ENCODE results near the gene SLC27A3. TPM values are rescaled to one million over a fixed set of nuclear protein-coding genes. Genes with fewer than 3 reads are reported as not detected.

The SLC27A3 gene
- total RNA-seq, 1 donor from 2014 or later = 27.6 TPM

GRCh38 chr1:153799566-153800465 lies 24.6 kb downstream of the SLC27A3 start:
- DNase-seq = no peak

GRCh38 chr1:153800516-153800915 lies 25.3 kb downstream of the SLC27A3 start:
- DNase-seq = no peak

GRCh38 chr1:153801028-153801625 lies 25.9 kb downstream of the SLC27A3 start:
- DNase-seq = no peak

- no peak for DNase-seq
Observed at GRCh38 chr1:153801786-153802697, 26.8 kb downstream of the SLC27A3 start.

GRCh38 chr1:153803470-153804056 lies 28.4 kb downstream of the SLC27A3 start:
- peak; percentile 32 for DNase-seq

GRCh38 chr1:153804112-153804511 lies 28.9 kb downstream of the SLC27A3 start:
- DNase-seq = no peak

- peak; percentile 40 for DNase-seq
Observed at GRCh38 chr1:153805042-153805745, 30.0 kb downstream of the SLC27A3 start.

GRCh38 chr1:153805886-153806719 lies 30.9 kb downstream of the SLC27A3 start:
- DNase-seq = no peak

GRCh38 chr1:153816283-153816889 lies 41.2 kb downstream of the SLC27A3 start:
- no peak for DNase-seq

- DNase-seq = no peak
Observed at GRCh38 chr1:153818876-153819275, 43.7 kb downstream of the SLC27A3 start.

- DNase-seq = no peak
Observed at GRCh38 chr1:153827168-153827964, 52.2 kb downstream of the SLC27A3 start.

Other genes starting within 250 kb of the SLC27A3 start
- gene S100A6, start 239.4 kb upstream of the SLC27A3 start, total RNA-seq = 239 and 342 TPM in 2 replicates
- gene S100A5, start 234.5 kb upstream of the SLC27A3 start, total RNA-seq = not detected in 2 replicates
- 7.1 and 22.6 TPM in 2 replicates for gene S100A4, start 229.6 kb upstream of the SLC27A3 start, total RNA-seq
- gene S100A3, start 226.1 kb upstream of the SLC27A3 start, total RNA-seq = 1.3 and 1.4 TPM in 2 replicates
- gene S100A2, start 209.6 kb upstream of the SLC27A3 start, total RNA-seq = 0.51 and 0.98 TPM in 2 replicates
- 581 and 601 TPM in 2 replicates for gene S100A16, start 162.3 kb upstream of the SLC27A3 start, total RNA-seq
- 0.42 and 0.68 TPM in 2 replicates for gene S100A14, start 159.1 kb upstream of the SLC27A3 start, total RNA-seq
- gene S100A13, start 147.9 kb upstream of the SLC27A3 start, total RNA-seq = 39.0 and 91.7 TPM in 2 replicates
- gene S100A1, start 147.0 kb upstream of the SLC27A3 start, total RNA-seq = not detected in 2 replicates
- gene CHTOP, start 141.3 kb upstream of the SLC27A3 start, total RNA-seq = 21.1 and 25.9 TPM in 2 replicates
- gene SNAPIN, start 116.7 kb upstream of the SLC27A3 start, total RNA-seq = 45.6 and 60.8 TPM in 2 replicates
- 267 and 268 TPM in 2 replicates for gene ILF2, start 104.4 kb upstream of the SLC27A3 start, total RNA-seq
- gene NPR1, start 96.7 kb upstream of the SLC27A3 start, total RNA-seq = 54.4 and 56.5 TPM in 2 replicates
- 31.3 and 42.7 TPM in 2 replicates for gene INTS3, start 47.4 kb upstream of the SLC27A3 start, total RNA-seq
- gene GATAD2B, start 147.6 kb downstream of the SLC27A3 start, total RNA-seq = 5.4 and 9.9 TPM in 2 replicates
- gene DENND4B, start 171.3 kb downstream of the SLC27A3 start, total RNA-seq = 17.3 and 18.0 TPM in 2 replicates
- 3.7 and 7.5 TPM in 2 replicates for gene CRTC2, start 183.2 kb downstream of the SLC27A3 start, total RNA-seq
- gene SLC39A1, start 188.1 kb downstream of the SLC27A3 start, total RNA-seq = 153 and 161 TPM in 2 replicates
- gene CREB3L4, start 192.5 kb downstream of the SLC27A3 start, total RNA-seq = 11.0 and 13.1 TPM in 2 replicates
- gene JTB, start 202.3 kb downstream of the SLC27A3 start, total RNA-seq = 139 and 198 TPM in 2 replicates
- 104 and 112 TPM in 2 replicates for gene RAB13, start 210.9 kb downstream of the SLC27A3 start, total RNA-seq
- 348 and 1,017 TPM in 2 replicates for gene RPS27, start 215.4 kb downstream of the SLC27A3 start, total RNA-seq

All from dermis blood vessel endothelial cell (primary cell).